Activated T-cell treated with anti-CD3 and anti-CD28 coated beads, Interleukin-2, amount 50 U/mL, for 24 hours (primary cell): Measurements from ENCODE around the gene SLC6A9.
A peak's percentile ranks its signal among the peaks of the same experiment; 100 is the strongest.

Experiments
- DNase-seq: peaks from one replicate; pipeline ENCODE4 v3.0.0-alpha.2; 2020
- H3K27ac Mint-ChIP-seq: 2 replicates; pipeline ENCODE4 v1.8.0; 2020; ENCODE audit warnings: mild to moderate bottlenecking, mixed read lengths
- H3K27me3 Mint-ChIP-seq: 2 replicates; pipeline ENCODE4 v1.8.0; 2020; ENCODE audit warnings: mixed read lengths
- H3K36me3 Mint-ChIP-seq: 2 replicates; pipeline ENCODE4 v1.8.0; 2020; ENCODE audit warnings: low read depth, mixed read lengths
- H3K4me1 Mint-ChIP-seq: 2 replicates; pipeline ENCODE4 v1.8.0; 2020; ENCODE audit warnings: low read depth, mixed read lengths
- H3K4me3 Mint-ChIP-seq: 2 replicates; pipeline ENCODE4 v1.8.0; 2020; ENCODE audit warnings: mild to moderate bottlenecking, moderate library complexity, mixed read lengths
- H3K9me3 Mint-ChIP-seq: 2 replicates; pipeline ENCODE4 v1.8.0; 2020; ENCODE audit warnings: mixed read lengths

Gene SLC6A9

DNA sequence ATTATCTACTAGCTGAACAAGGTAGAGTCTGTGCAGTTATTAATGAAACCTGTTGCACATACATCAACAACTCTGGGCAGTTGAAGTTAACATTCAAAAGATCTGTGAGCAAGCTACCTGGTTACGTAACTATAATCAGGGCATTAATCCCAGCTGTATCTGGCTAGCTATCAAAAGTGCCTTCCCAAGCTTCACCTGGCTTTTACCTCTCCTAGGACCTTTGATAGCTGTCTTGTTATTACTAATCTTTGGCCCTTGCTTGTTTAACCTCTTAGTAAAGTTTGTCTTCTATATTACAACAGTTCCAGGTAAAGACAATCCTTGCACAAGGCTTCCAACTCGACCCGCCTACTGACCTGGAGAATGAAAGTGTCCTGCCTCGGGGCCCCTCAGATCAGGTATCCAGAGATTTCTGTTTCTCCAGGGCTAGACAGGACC is 29.6 kb upstream of the SLC6A9 start:
- H3K4me3 Mint-ChIP-seq: no peak overlapping the region
- no peaks in the 10 kb centered on the region for H3K36me3 Mint-ChIP-seq
- no peak for DNase-seq
- H3K4me1 Mint-ChIP-seq: no peaks in the 10 kb centered on the region
- peaks cover 10% of the 10 kb centered on the region for H3K27me3 Mint-ChIP-seq
- H3K9me3 Mint-ChIP-seq: no peaks in the 10 kb centered on the region
- H3K27ac Mint-ChIP-seq: no peak overlapping the region

DNA sequence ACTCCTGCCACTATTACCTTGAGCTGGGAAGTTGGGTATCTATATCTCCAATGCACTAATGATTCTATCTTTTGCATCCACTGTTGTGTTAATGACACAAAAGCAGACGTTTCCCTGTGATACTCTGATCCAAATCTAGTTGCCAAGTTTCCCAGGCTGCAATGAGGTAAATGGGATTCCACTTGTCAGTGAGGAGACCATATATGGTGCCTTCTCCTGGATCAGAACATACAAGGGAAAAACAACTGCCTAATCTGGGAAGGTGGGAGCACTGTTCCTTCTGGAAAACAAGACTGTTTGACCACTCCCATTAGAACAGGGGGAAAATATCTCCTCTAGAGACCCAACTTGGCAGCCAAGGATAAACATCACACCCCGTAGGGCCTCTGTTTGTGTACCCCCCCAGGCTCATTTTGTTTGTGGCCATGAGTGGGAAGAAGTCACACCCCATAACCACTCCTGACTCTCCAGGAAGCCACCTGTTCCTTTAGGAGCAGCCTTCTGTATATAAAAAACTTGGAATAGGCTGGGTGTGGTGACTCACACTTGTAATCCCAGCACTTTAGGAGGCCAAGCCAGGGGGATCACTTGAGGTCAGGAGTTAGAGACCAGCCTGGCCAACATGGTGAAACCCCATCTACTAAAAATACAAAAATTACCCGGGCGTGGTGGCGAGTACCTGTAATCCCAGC is 28.5 kb upstream of the SLC6A9 start:
- no peak for DNase-seq
- Mint-ChIP-seq H3K36me3 (no peaks in the 10 kb centered on the region), H3K27me3 (peaks cover 10% of the 10 kb centered on the region), H3K9me3 (no peaks in the 10 kb centered on the region), H3K4me1 (no peaks in the 10 kb centered on the region), H3K27ac (no peak overlapping the region), H3K4me3 (no peak overlapping the region)

DNA sequence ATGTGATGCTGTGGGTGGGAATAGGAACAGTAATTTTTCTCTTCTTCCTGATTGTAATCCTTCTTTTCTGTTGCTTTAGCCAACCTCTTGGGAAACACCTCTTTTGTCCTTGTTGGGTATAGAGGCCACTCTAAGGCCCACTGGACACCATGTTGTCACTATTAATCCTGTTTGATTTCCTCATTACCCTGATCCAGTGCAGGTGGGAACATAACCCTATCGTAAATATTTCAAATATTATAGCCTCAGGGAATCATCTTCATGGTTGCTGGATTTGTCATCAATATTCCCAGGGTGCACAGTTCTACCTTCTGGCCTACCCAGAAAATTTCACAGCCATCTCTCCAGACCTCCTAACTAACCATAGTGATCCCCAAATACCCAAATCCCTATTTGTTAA is 27.9 kb upstream of the SLC6A9 start:
- no peak overlapping the region for H3K27ac Mint-ChIP-seq
- no peaks in the 10 kb centered on the region for H3K36me3 Mint-ChIP-seq
- H3K4me1 Mint-ChIP-seq: no peaks in the 10 kb centered on the region
- H3K27me3 Mint-ChIP-seq: peaks cover 10% of the 10 kb centered on the region
- H3K4me3 Mint-ChIP-seq: no peak overlapping the region
- no peak for DNase-seq
- H3K9me3 Mint-ChIP-seq: no peaks in the 10 kb centered on the region

- Mint-ChIP-seq H3K27me3 (peaks cover 10% of the 10 kb centered on the region), H3K4me1 (no peaks in the 10 kb centered on the region), H3K9me3 (no peaks in the 10 kb centered on the region), H3K27ac (no peak overlapping the region), H3K4me3 (no peak overlapping the region), H3K36me3 (no peaks in the 10 kb centered on the region)
- DNase-seq: no peak
Observed at GRCh38 chr1:44057293-44057692, 26.0 kb upstream of the SLC6A9 start.

DNA sequence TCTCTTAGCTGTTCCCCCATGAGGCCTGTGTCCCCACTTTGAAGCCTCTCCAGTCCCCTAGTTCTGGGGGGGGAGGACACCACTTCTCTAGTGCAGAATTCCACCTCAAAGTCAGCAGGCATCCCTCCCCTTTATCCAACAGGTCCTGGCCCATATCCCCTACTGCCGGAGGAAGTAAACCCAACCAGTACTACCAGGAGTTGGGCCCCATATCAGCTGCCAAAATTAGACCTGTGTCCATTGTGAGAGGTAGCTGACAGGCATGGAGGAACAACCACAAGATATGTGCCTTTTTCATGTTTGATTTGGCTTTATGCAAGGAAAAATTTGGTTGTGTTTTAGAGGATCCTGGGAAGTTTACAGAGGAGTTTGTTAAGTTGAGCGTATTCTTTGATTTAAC is 22.1 kb upstream of the SLC6A9 start:
- Mint-ChIP-seq H3K27me3 (peaks cover 5% of the 10 kb centered on the region), H3K36me3 (no peaks in the 10 kb centered on the region), H3K4me3 (no peak overlapping the region), H3K9me3 (no peaks in the 10 kb centered on the region), H3K4me1 (peaks cover 7% of the 10 kb centered on the region), H3K27ac (no peak overlapping the region)
- no peak for DNase-seq

DNA sequence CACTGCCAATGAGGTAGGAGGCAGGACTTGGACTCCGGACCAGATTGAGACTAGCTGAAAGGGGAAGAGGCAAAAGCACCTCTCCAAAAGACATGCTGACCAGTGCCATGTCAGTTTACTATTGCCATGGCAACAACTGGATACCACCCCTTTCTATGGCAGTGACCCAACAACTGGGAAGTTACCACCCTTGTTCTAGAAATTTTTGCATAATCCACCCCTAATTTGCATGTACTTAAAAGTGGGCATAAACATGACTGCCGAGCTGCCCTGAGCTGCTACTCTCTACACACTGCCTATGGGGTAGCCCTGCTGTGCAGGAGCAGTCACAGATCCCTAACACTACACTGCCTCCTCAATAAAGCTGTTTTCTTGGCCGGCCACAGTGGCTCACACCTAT is 19.0 kb upstream of the SLC6A9 start:
- Mint-ChIP-seq H3K27me3 (peaks cover 7% of the 10 kb centered on the region), H3K27ac (no peak overlapping the region), H3K4me3 (no peak overlapping the region), H3K36me3 (no peaks in the 10 kb centered on the region), H3K9me3 (no peaks in the 10 kb centered on the region), H3K4me1 (peaks cover 21% of the 10 kb centered on the region)
- no peak for DNase-seq

DNA sequence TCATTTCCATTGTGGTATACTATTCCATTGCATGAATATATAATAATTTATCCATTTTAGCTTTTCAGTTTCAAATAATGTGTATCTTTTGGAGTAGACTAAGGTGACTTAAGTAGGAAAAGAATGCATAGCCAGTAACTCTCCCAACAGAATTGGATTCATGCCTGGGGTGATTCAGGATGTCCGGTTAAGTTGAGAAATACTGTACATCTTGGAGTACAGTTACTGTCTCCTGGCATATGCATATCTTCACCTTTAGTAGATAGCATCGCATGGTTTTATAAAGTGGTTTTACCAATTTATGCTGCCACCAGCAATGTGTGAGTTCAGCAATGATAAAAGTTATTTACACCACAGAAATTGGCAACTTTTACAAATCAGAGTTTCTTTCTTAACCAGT is 18.6 kb upstream of the SLC6A9 start:
- Mint-ChIP-seq H3K36me3 (no peaks in the 10 kb centered on the region), H3K9me3 (no peaks in the 10 kb centered on the region), H3K4me3 (no peak overlapping the region), H3K27ac (no peak overlapping the region), H3K27me3 (peaks cover 7% of the 10 kb centered on the region), H3K4me1 (peaks cover 21% of the 10 kb centered on the region)
- DNase-seq: no peak

DNA sequence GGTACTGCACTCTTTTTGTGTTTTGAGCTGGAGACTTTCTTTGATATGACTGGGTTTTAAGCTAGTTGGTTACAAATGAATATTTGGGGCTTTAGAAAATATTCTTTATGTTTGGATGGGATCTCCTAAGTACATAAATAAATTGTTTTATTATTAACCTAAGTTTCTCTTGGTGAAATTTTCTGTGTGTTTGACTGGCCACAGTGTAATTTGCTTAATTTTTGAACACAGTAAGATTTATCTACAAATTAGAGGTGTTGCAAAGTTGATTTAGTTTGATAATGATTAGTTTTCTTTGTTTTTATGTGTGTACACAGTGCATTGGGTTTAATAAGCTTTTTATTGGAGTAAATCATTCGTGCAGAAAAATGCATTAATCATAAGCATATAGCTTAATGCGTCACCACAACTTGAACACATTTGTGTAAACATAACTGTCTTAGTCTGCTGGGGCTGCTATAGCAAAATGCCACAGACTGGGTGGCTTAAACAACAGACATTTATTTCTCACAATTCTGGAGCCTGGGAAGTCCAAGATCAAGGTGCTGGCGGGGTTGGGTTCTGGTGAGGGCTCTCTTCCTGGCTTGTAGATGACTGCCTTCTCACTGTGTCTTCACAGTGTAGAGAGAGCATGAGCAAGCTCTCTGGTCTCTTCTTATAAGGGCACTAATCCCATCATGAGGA is 17.4 kb upstream of the SLC6A9 start:
- Mint-ChIP-seq H3K27me3 (peaks cover 12% of the 10 kb centered on the region), H3K36me3 (no peaks in the 10 kb centered on the region), H3K27ac (peak overlapping the region; percentile 92), H3K9me3 (no peaks in the 10 kb centered on the region), H3K4me3 (peak overlapping the region; percentile 52), H3K4me1 (peaks cover 21% of the 10 kb centered on the region)
- DNase-seq: no peak

DNA sequence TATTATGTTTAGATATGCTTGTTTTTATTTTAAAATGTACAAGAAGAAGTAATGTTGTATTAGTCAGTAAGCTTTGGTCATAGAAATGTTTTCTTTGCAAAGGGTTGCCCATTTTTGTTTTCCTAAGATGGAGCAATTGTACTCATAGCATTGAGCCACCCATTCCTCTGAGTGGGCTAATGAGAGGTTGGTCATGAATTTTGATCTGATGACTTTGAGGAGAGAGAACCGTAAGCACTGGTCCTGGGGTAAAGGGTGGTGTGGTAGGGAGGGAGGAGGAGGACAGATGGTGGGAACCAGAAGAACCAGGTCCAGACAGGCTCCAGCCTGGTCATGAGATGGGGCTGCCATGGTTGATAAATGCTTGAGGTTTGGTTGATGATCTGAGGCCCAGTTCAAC is 15.9 kb upstream of the SLC6A9 start:
- Mint-ChIP-seq H3K4me3 (no peak overlapping the region), H3K9me3 (no peaks in the 10 kb centered on the region), H3K36me3 (no peaks in the 10 kb centered on the region), H3K27ac (peak overlapping the region; percentile 92), H3K27me3 (peaks cover 15% of the 10 kb centered on the region), H3K4me1 (peaks cover 21% of the 10 kb centered on the region)
- no peak for DNase-seq

DNA sequence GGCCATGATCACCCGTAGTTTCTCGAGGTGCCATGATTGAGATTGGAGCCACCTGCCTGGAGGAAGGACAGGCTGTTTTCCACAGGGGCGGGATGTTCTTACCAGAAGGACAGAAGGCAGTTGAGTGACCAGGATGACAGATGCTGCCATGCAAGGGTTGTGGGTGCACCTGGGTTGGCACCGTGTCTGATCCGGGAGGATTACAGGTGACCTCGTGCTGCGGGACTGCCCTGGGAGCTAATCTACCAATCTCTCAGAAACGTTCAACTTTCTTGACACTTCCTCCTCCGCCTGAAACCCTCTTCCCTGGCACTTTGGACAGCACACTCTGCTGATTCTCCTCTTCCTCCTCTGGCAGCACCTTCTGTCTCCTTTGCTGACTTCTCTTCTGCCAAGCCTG is 13.8 kb upstream of the SLC6A9 start:
- no peak overlapping the region for H3K4me3 Mint-ChIP-seq
- no peaks in the 10 kb centered on the region for H3K36me3 Mint-ChIP-seq
- peaks cover 21% of the 10 kb centered on the region for H3K4me1 Mint-ChIP-seq
- no peaks in the 10 kb centered on the region for H3K9me3 Mint-ChIP-seq
- H3K27ac Mint-ChIP-seq: no peak overlapping the region
- no peak for DNase-seq
- H3K27me3 Mint-ChIP-seq: peaks cover 16% of the 10 kb centered on the region

GRCh38 chr1:44044071-44044801 is 13.0 kb upstream of the SLC6A9 start:
- H3K4me1 Mint-ChIP-seq: peaks cover 21% of the 10 kb centered on the region
- no peaks in the 10 kb centered on the region for H3K36me3 Mint-ChIP-seq
- H3K27me3 Mint-ChIP-seq: peaks cover 19% of the 10 kb centered on the region
- no peak overlapping the region for H3K4me3 Mint-ChIP-seq
- H3K9me3 Mint-ChIP-seq: no peaks in the 10 kb centered on the region
- H3K27ac Mint-ChIP-seq: no peak overlapping the region
- DNase-seq: no peak

- Mint-ChIP-seq H3K27me3 (peaks cover 16% of the 10 kb centered on the region), H3K36me3 (no peaks in the 10 kb centered on the region), H3K4me1 (peaks cover 14% of the 10 kb centered on the region), H3K4me3 (no peak overlapping the region), H3K27ac (no peak overlapping the region), H3K9me3 (no peaks in the 10 kb centered on the region)
- DNase-seq: no peak
Observed at GRCh38 chr1:44043176-44044070, 12.2 kb upstream of the SLC6A9 start.

DNA sequence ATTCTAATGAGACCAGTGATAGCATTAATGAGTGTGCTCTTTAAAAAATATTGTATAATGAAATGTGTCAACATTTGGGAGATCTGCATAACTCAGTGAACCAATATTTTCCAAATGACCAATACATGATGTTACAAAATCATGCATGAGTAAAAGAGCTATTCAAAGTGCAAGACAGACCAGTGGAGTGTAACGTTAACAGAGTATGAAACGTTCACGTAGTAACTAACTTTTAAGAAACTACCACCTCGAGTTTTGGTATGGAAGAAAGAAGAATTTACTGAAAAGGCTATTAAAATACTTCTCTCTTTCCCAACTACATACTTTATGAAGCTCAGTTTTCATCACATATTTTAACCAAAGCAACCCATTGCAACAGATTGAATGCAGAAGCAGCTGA is 9.6 kb upstream of the SLC6A9 start:
- Mint-ChIP-seq H3K36me3 (no peaks in the 10 kb centered on the region), H3K27me3 (peaks cover 14% of the 10 kb centered on the region), H3K9me3 (no peaks in the 10 kb centered on the region), H3K4me3 (no peak overlapping the region), H3K4me1 (peaks cover 4% of the 10 kb centered on the region), H3K27ac (no peak overlapping the region)
- DNase-seq: no peak

DNA sequence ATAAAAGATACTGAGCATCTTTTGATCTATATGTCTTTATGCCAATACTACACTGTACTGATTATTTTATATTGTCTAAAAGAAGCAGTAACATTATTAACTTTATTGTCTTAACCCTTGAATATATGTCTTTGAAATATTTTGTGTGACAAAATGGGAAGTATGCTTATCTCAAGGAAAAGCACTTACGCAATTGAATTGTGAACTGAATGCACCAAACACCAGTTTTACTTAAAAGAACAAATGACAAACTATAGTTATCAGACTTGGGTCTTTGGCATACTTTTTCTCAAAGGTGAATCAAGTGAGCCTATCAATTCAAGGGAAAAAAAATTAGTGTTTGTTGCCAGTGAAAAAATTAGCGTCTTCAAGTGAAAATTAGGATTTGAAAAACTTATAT is 9.2 kb upstream of the SLC6A9 start:
- Mint-ChIP-seq H3K36me3 (no peaks in the 10 kb centered on the region), H3K4me1 (peaks cover 4% of the 10 kb centered on the region), H3K9me3 (no peaks in the 10 kb centered on the region), H3K4me3 (no peak overlapping the region), H3K27me3 (peaks cover 14% of the 10 kb centered on the region), H3K27ac (no peak overlapping the region)
- DNase-seq: no peak
